HepG2 (cell line): ENCODE measurements around the gene TIMP3.

Experiments
- ZNF616 ChIP-seq: sonication (generic); formaldehyde crosslinking; IDR thresholded peaks from 2 replicates; pipeline ENCODE4 v1.5.0; 2020; ENCODE audit warnings: low read depth, mild to moderate bottlenecking, missing genetic modification reagents
- TF ChIP-seq, protein P1 (sequence below): sonication (generic); formaldehyde crosslinking; IDR thresholded peaks from 2 replicates; pipeline ENCODE4 v1.5.1; 2020; ENCODE audit warnings: mild to moderate bottlenecking, missing genetic modification reagents, moderate library complexity
- TF ChIP-seq, protein P2 (sequence below): sonication (generic); formaldehyde crosslinking; IDR thresholded peaks from 2 replicates; pipeline ENCODE4 v1.4.0; 2020; ENCODE audit warnings: missing genetic modification reagents
- TF ChIP-seq, protein P3 (sequence below): sonication (generic); formaldehyde crosslinking; IDR thresholded peaks from 2 replicates; pipeline ENCODE4 v1.4.0; 2020; ENCODE audit warnings: missing genetic modification reagents; ENCODE audit errors: not compliant biosample characterization

DNA sequence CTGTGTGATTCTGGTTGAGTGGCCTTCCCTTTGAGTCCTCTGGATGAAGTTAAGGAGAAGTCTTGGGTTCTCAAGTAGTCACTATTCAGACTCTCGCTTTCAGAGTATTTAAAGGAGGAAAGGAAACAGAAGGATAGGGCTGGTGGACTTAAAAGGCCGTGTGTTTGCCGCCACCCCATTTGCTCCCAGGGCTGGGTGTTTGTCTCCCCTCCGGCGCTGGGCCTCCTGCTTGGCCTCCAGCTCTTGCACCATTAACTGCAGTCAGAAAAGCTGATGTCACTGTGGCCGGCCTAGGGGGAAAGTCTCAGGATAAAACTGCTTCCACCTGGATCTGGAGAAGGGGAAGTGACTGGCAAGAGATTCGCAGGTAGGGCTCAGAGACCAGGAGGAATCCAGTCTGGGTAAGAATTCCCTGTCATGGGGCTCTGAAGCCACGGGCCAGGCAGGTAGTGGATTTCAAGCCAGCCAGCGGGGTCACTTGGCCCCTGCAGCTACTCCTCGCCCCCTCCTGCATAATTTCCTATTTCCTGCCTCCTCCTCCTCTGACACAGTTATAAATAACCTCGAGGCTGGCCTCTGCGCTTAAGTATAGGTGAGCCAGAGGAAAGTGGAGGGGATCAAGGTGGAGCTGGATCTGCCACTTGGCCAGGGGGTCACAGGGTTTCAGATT is 17.1 kb downstream of the TIMP3 start:
- no peak for TF ChIP-seq ZNF616 (CRISPR knock-in tag)
- TF ChIP-seq, protein P1, sequence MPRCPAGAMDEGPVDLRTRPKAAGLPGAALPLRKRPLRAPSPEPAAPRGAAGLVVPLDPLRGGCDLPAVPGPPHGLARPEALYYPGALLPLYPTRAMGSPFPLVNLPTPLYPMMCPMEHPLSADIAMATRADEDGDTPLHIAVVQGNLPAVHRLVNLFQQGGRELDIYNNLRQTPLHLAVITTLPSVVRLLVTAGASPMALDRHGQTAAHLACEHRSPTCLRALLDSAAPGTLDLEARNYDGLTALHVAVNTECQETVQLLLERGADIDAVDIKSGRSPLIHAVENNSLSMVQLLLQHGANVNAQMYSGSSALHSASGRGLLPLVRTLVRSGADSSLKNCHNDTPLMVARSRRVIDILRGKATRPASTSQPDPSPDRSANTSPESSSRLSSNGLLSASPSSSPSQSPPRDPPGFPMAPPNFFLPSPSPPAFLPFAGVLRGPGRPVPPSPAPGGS (CRISPR knock-in tag): no peak
- TF ChIP-seq, protein P2, sequence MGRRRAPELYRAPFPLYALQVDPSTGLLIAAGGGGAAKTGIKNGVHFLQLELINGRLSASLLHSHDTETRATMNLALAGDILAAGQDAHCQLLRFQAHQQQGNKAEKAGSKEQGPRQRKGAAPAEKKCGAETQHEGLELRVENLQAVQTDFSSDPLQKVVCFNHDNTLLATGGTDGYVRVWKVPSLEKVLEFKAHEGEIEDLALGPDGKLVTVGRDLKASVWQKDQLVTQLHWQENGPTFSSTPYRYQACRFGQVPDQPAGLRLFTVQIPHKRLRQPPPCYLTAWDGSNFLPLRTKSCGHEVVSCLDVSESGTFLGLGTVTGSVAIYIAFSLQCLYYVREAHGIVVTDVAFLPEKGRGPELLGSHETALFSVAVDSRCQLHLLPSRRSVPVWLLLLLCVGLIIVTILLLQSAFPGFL: no peak
- TF ChIP-seq, protein P3, sequence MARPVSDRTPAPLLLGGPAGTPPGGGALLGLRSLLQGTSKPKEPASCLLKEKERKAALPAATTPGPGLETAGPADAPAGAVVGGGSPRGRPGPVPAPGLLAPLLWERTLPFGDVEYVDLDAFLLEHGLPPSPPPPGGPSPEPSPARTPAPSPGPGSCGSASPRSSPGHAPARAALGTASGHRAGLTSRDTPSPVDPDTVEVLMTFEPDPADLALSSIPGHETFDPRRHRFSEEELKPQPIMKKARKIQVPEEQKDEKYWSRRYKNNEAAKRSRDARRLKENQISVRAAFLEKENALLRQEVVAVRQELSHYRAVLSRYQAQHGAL (CRISPR knock-in tag): no peak
